Measurements from ENCODE around the gene TTC22.

Gene TTC22

DNA sequence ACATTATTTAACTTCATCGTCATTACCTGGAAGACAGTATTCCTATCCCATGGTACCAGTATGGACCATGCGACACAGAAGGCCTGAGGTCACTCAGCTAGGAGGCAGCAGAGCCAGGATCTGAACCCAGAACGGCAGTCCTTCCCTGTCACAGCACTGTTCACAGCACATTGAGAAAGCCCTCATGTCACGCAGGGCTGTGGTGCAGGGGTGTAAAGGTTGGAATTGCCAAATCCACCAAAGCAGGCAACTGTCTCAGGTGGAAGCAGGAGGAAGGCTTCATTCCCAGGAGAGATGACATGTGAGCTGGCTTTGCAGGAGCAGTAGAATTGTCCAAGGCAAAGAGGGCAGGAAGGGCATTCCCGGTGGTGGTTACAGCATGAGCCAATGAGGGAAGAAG is 9.9 kb upstream of the TTC22 start:
- TF ChIP-seq, protein P1, sequence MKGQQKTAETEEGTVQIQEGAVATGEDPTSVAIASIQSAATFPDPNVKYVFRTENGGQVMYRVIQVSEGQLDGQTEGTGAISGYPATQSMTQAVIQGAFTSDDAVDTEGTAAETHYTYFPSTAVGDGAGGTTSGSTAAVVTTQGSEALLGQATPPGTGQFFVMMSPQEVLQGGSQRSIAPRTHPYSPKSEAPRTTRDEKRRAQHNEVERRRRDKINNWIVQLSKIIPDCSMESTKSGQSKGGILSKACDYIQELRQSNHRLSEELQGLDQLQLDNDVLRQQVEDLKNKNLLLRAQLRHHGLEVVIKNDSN (IDR thresholded peaks at IDR 0.05) = no peak
- TF ChIP-seq MAX (IDR thresholded peaks at IDR 0.05) = no peak
- TF ChIP-seq RAD21 (IDR thresholded peaks at IDR 0.05; ENCODE audit: low read depth) = no peak
- TF ChIP-seq, protein P2, sequence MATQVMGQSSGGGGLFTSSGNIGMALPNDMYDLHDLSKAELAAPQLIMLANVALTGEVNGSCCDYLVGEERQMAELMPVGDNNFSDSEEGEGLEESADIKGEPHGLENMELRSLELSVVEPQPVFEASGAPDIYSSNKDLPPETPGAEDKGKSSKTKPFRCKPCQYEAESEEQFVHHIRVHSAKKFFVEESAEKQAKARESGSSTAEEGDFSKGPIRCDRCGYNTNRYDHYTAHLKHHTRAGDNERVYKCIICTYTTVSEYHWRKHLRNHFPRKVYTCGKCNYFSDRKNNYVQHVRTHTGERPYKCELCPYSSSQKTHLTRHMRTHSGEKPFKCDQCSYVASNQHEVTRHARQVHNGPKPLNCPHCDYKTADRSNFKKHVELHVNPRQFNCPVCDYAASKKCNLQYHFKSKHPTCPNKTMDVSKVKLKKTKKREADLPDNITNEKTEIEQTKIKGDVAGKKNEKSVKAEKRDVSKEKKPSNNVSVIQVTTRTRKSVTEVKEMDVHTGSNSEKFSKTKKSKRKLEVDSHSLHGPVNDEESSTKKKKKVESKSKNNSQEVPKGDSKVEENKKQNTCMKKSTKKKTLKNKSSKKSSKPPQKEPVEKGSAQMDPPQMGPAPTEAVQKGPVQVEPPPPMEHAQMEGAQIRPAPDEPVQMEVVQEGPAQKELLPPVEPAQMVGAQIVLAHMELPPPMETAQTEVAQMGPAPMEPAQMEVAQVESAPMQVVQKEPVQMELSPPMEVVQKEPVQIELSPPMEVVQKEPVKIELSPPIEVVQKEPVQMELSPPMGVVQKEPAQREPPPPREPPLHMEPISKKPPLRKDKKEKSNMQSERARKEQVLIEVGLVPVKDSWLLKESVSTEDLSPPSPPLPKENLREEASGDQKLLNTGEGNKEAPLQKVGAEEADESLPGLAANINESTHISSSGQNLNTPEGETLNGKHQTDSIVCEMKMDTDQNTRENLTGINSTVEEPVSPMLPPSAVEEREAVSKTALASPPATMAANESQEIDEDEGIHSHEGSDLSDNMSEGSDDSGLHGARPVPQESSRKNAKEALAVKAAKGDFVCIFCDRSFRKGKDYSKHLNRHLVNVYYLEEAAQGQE (IDR thresholded peaks at IDR 0.05; ENCODE audit: low read depth) = no peak
- no peak for TF ChIP-seq CREB1 (IDR thresholded peaks at IDR 0.05; ENCODE audit: low read depth)
- no peak for TF ChIP-seq CEBPB (IDR thresholded peaks at IDR 0.05)
- no peak for TF ChIP-seq EGR1 (IDR thresholded peaks at IDR 0.05)
- TF ChIP-seq TCF12 (IDR thresholded peaks at IDR 0.05; ENCODE audit: low read depth) = no peak
- no peak for TF ChIP-seq ZBTB7A (IDR thresholded peaks at IDR 0.05; ENCODE audit: low read depth)
- no peak for TF ChIP-seq TEAD4 (IDR thresholded peaks at IDR 0.05)
- no peak for TF ChIP-seq NFIC (IDR thresholded peaks at IDR 0.05)
- TF ChIP-seq TAF1 (IDR thresholded peaks at IDR 0.05; ENCODE audit: low read depth) = no peak

DNA sequence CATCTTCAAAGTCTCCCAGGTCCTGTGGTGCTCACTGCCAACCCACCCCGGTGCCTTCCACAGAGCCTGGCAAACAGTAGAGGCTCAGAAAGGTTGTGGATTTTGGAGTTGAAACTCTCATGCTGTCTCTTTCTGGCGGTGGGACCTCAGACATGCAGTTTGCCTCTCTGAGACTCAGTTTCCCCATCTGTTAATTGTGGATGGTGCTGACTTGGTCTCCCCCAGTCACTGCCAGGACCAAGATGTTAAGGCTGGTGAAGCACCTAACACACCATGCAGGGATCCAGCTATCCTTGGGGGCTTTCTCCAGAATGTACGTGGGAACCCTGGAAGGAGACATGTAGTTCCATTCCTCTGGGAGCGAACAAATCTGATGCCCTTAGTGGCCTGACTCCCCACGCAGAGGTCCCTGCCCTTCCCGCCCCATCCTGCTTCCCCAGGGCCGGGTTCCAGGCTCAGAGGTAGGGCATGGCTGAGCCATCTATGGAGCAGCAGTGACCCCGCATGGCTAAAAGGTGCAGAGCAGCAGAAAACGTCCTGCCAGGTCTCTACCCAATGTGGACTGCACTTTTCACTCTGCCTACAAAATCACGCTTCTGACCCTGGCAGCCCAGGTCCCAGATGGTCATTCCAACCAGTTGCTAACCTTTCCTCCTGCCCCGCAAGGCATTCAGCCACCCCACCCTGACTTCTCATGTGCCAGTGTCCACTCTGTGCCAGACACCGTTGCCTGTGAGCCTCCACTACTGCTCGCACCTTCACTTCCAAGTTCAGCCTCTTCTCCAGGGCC is 9.2 kb upstream of the TTC22 start:
- TF ChIP-seq CREB1 (IDR thresholded peaks at IDR 0.05; ENCODE audit: low read depth) (no peak), RAD21 (IDR thresholded peaks at IDR 0.05; ENCODE audit: low read depth) (peak; percentile 98), ZBTB7A (IDR thresholded peaks at IDR 0.05; ENCODE audit: low read depth) (no peak), NFIC (IDR thresholded peaks at IDR 0.05) (no peak)

DNA sequence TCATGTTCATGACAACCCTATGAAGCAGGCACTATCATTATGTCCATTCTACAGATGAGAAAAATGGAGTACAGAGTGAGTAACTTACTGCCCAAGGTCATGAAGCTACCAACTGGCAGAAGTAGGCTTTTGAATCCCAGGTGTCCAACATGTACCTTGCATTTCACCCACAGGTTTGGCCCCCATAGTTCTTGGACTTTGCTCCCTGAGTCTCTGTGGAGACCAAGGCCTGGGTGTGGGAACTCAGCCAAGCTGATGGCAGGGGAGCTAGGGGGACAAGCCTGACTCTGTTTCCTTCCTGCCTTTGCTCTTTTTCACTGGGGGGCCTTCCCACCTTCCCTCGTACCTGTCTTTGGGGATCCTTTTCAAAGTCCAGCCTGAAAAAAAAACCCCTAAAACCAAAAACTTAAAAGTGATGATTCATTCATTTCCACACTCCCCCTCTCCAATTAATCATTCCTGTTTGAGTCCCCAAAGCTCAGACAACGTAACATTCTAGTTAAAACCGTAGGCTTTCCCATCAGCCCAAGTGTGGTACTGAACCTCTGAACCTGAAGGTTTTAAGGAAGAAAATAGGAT is 8.5 kb upstream of the TTC22 start:
- TF ChIP-seq TCF12 (IDR thresholded peaks at IDR 0.05; ENCODE audit: low read depth) (no peak), TEAD4 (IDR thresholded peaks at IDR 0.05) (no peak), CEBPB (IDR thresholded peaks at IDR 0.05) (no peak), MAX (IDR thresholded peaks at IDR 0.05) (no peak), TAF1 (IDR thresholded peaks at IDR 0.05; ENCODE audit: low read depth) (no peak)

DNA sequence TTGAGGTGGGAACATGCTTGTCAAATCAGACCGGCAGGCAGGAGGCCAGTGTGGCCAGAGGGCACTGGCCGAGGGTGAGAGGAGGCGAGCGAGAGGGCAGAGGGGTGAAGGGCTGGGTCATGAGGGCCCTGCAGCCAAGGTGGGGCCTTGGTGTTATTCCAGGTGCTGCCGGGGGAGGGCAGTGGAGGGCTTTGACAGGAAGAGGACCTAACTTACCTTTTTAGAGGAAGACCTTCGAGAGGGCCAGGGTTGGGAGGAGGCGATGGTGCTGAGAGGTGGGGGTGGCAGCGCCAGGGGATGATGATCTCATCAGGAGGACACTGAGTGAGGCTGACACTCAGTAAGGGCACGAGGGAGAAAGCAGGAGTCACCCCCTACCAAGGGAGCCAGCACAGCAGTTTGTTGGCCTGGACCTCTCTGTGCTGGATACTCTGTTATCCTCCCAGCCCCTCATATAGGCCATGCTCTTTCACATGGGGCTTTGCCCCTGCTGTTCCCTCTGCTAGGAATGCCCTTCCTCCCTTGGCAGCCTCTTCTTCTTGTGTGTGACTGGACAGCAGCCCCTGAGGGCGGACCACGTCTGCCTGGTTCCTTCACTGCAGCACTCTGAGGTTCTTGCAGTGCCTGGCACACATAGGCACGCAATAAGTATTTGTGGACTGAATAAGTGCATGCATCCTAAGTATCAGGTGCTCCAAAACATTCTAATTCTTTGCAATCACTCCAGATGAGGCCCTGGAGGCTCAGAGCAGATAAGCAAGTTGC is 7.5 kb upstream of the TTC22 start:
- TF ChIP-seq ZBTB7A (IDR thresholded peaks at IDR 0.05; ENCODE audit: low read depth) (no peak), FOXM1 (IDR thresholded peaks at IDR 0.05; ENCODE audit: borderline replicate concordance, low read depth) (no peak), NFIC (IDR thresholded peaks at IDR 0.05) (no peak)
- TF ChIP-seq, protein P1 (IDR thresholded peaks at IDR 0.05) = no peak

DNA sequence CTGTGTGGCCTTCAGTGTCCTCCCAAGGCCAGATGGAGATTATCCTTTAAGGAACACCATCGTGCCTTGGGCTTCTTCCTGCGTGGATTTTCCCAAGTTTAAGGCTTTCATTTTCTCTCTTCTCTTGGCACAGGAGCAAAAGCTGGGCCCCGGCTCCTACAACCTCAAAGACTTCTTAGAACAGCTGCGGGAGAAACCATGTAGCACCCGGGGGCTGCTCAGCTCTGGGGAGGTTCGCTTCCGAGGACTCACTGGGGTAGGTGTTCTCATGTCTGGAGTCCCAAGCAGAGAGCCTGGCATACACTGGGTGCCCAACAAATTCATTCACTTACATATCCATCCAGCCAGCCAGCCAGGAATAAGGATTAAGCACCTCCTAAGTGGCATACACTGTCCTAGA is 6.6 kb upstream of the TTC22 start:
- TF ChIP-seq FOXM1 (IDR thresholded peaks at IDR 0.05; ENCODE audit: borderline replicate concordance, low read depth) (no peak), NFIC (IDR thresholded peaks at IDR 0.05) (no peak), EP300 (IDR thresholded peaks at IDR 0.05; ENCODE audit: borderline replicate concordance) (no peak), TCF12 (IDR thresholded peaks at IDR 0.05; ENCODE audit: low read depth) (no peak), ZBTB7A (IDR thresholded peaks at IDR 0.05; ENCODE audit: low read depth) (no peak), TEAD4 (IDR thresholded peaks at IDR 0.05) (no peak), TAF1 (IDR thresholded peaks at IDR 0.05; ENCODE audit: low read depth) (no peak), EGR1 (IDR thresholded peaks at IDR 0.05) (no peak), YY1 (IDR thresholded peaks at IDR 0.05; ENCODE audit: low read depth) (no peak), CREB1 (IDR thresholded peaks at IDR 0.05; ENCODE audit: low read depth) (no peak), CEBPB (IDR thresholded peaks at IDR 0.05) (no peak), RAD21 (IDR thresholded peaks at IDR 0.05; ENCODE audit: low read depth) (no peak), MAX (IDR thresholded peaks at IDR 0.05) (no peak)
- TF ChIP-seq, protein P2 (IDR thresholded peaks at IDR 0.05; ENCODE audit: low read depth) = no peak
- TF ChIP-seq, protein P1 (IDR thresholded peaks at IDR 0.05) = no peak

All from Ishikawa (cell line).